ENCODE data around the gene TXLNB.

The TXLNB gene

DNA sequence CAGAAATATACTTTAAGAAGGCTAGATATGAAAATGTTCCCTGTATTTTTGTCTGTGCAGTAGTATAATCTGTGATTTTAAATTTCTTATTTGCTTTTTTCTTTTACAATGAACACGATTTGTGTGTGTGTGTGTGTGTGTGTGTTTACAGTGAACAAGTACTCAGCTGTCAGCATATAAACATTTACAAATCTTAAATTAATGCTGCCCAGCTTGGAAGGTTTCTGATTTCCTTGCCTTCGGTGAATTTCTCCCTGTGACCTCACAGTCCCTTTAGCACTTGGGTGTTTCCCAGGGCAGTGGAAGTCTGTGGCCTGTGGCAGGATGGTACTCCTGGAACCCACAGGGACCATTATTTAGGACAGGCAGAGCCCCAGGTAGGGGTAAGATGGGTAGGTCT is 37.6 kb downstream of the TXLNB start:
- ChIA-PET POLR2A (no interaction called here), CTCF (no interaction called here)

DNA sequence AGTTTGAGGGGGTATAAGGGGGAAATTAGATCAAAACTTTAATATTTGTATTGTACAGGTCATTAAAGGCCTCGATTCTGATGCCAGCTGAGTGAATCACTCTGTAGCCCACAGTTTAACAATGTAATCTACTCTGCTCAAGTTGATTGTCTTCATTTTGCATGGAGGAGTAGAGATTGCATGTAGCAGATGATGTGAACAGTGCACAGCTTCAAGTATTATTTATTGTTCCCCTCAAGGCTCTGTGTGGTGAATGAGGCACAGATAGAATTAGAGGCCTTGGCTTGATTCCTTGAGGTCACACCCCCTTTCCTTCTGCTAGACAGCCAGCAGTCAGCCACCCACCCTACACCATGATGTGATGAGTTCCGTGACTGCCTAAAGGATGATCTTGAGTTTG is 38.1 kb downstream of the TXLNB start:
- DNase-seq (ENCODE audit: low read depth, low spot score) = no peak
- ChIA-PET POLR2A (no interaction called here), CTCF (no interaction called here)
- no peak overlapping the region for H3K4me3 ChIP-seq (ENCODE audit: low read depth, low read length)
- TF ChIP-seq, protein P1, sequence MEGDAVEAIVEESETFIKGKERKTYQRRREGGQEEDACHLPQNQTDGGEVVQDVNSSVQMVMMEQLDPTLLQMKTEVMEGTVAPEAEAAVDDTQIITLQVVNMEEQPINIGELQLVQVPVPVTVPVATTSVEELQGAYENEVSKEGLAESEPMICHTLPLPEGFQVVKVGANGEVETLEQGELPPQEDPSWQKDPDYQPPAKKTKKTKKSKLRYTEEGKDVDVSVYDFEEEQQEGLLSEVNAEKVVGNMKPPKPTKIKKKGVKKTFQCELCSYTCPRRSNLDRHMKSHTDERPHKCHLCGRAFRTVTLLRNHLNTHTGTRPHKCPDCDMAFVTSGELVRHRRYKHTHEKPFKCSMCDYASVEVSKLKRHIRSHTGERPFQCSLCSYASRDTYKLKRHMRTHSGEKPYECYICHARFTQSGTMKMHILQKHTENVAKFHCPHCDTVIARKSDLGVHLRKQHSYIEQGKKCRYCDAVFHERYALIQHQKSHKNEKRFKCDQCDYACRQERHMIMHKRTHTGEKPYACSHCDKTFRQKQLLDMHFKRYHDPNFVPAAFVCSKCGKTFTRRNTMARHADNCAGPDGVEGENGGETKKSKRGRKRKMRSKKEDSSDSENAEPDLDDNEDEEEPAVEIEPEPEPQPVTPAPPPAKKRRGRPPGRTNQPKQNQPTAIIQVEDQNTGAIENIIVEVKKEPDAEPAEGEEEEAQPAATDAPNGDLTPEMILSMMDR (IDR thresholded peaks at IDR 0.05; ENCODE audit: insufficient read depth, low read length, missing control alignments) = no peak

More for the DNA sequence above, 37.6 kb downstream of the TXLNB start:
- no peak overlapping the region for H3K4me3 ChIP-seq (ENCODE audit: low read depth, low read length)
- DNase-seq (ENCODE audit: low read depth, low spot score) = no peak
- TF ChIP-seq, protein P1 (IDR thresholded peaks at IDR 0.05; ENCODE audit: insufficient read depth, low read length, missing control alignments) = no peak

DNA sequence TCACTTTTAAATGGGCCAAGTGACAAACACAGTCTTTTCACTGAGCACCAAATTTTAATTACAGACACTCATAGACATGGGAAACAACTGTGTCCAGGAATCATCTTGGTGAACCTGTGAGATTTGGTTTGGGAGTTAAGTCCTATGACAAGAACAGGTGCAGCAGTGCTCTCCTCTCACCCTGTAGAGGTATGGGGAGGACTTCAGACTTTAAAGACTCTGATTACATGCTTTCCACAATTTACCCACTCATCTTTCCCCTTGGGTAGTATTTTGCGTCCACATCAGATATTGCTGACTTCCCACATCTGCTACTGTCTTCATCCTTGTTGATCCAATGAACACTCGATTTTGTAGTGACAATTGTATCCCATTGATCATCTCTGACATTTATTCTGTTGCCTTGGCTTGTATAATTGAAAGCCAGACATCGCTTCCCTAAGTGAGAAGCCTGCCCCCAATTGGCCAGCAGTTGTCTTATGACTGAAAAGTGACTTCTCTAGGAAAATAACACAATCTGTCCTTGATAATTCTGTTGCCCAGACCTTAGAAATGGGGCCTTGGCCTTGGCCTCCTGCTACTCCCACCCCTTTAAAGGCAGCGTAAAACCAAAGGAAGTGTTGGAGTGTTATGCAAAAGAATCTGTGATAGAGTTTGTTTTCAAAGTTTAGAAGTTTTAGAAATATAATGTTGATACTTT is 40.0 kb downstream of the TXLNB start:
- no peak overlapping the region for H3K4me3 ChIP-seq (ENCODE audit: low read depth, low read length)
- ChIA-PET CTCF (interaction anchor here (0.9 kb wide), 1 partner anchor 15 kb away, joined by 3 read pairs; no protein-coding TSS in a partner anchor), POLR2A (no interaction called here)
- DNase-seq (ENCODE audit: low read depth, low spot score) = no peak
- TF ChIP-seq, protein P1 (IDR thresholded peaks at IDR 0.05; ENCODE audit: insufficient read depth, low read length, missing control alignments) = no peak

DNA sequence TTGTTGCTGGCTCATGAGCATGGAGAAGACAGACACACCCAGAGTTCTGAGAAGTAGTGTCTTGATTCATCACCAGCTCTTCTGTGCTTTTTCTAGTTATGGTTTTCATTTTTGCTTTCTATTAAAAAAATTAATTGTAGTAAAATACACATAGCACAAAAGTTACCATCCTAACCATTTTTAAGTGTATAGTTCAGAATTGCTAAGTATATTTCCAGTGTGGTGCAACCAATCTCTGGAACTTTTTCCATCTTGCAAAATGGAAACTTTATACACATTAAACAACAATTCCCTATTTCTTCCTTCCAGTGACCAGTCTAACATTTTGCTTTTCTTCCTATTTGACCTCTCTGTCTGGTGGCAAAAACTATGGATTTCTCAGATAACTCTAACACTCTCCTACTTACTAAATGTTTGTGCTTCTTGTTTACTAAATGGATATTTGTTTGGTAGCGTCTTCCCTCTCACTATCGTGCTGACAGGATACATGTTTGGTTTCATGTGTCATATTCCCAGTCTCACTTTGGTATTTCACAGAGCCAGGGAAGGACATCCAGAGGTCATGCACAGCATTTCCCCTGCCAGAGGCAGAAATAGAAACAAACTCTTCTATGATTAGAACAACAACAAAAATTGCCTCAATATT is 40.6 kb downstream of the TXLNB start:
- no peak overlapping the region for H3K4me3 ChIP-seq (ENCODE audit: low read depth, low read length)
- TF ChIP-seq, protein P1 (IDR thresholded peaks at IDR 0.05; ENCODE audit: insufficient read depth, low read length, missing control alignments) = no peak
- CTCF ChIA-PET = interaction anchor here (0.9 to 2.6 kb wide), 5 partner anchors 8 to 32 kb away, joined by 4 to 23 read pairs (median 4); no protein-coding TSS in a partner anchor
- POLR2A ChIA-PET = no interaction called here
- no peak for DNase-seq (ENCODE audit: low read depth, low spot score)

DNA sequence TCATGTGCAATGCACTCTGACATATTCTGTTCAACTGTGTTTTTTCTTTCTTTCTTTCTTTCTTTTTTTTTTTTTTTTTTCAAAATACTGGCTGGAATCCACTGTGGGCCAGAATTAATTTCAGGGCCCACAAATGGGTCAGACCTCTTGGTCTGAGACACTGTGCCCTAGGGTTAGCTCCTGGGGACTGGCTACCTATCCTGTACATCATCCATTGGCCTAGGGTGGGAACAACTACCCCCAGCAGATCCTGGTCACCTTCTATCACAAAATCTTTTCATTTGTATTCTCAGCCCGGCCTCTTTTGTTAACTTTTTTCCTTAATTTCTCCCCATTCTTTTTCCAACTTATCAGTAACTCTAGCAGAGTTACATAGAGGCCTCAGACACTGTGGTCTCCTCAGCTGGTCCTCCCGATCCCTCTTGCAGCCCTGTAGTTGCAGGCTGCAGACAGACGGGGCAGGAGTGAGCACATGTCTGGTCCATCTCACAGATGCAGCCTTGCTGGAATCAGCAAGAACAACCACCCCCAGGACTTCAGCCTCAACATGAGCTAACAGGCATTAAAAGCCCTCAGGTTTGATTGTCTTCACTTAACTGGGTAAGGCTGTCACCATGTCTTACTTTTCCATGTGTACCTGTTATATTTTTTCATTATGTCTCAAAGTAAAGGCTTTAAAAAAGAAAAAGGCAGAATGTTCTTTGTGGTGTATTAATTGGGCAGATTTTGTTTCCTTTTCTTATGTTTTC is 41.3 kb downstream of the TXLNB start:
- no peak overlapping the region for H3K4me3 ChIP-seq (ENCODE audit: low read depth, low read length)
- POLR2A ChIA-PET = no interaction called here
- DNase-seq (ENCODE audit: low read depth, low spot score) = no peak
- TF ChIP-seq, protein P1 (IDR thresholded peaks at IDR 0.05; ENCODE audit: insufficient read depth, low read length, missing control alignments) = peak; percentile 72
- CTCF ChIA-PET = interaction anchor here (0.9 to 2.6 kb wide), 5 partner anchors 9 to 31 kb away, joined by 4 to 23 read pairs (median 4); no protein-coding TSS in a partner anchor

DNA sequence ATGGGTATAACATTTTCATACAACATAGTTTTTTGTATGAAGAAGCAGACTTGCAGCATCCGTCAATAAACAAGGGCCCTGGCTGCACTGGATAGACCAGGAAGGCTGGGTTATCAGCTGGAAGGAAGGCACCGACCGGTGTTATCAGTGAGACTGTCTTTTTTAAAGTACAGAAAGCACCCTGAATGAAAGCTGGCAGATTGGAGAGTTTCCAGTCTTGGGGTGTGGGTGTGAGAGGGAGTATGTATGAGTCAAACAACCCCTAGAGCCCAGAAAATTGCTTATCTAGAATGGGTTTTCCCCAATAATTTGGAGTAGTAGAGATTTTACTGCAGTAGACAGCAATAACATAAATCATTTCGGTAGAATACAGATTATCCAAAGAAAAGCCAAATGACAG is 42.4 kb downstream of the TXLNB start:
- H3K4me3 ChIP-seq (ENCODE audit: low read depth, low read length) = no peak overlapping the region
- ChIA-PET POLR2A (no interaction called here), CTCF (interaction anchor here (0.6 to 2.6 kb wide), 4 partner anchors 10 to 115 kb away, joined by 3 to 9 read pairs (median 4); no protein-coding TSS in a partner anchor)
- no peak for DNase-seq (ENCODE audit: low read depth, low spot score)
- TF ChIP-seq, protein P1 (IDR thresholded peaks at IDR 0.05; ENCODE audit: insufficient read depth, low read length, missing control alignments) = no peak

Measured in AG04449 (cell line).